NCI-H1417 (cell line): ENCODE results near the gene IL1R1.

Experiments used
- DNase-seq, 3 experiments: peaks; one replicate each; lab custom pipeline; 2025; lab: John Stamatoyannopoulos, UW

Gene IL1R1

DNA sequence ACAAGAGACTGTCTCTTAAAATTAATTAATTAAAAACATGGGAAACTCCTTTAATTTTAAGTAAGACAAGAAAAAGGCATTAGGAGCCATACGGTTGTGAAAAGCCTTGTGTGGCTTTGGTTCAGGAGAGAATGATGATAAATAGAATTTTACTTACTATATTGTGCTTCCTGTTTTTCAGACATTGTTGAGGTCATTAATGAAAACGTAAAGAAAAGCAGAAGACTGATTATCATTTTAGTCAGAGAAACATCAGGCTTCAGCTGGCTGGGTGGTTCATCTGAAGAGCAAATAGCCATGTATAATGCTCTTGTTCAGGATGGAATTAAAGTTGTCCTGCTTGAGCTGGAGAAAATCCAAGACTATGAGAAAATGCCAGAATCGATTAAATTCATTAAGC is 33.6 kb downstream of the IL1R1 start:
- DNase-seq = no peak

DNA sequence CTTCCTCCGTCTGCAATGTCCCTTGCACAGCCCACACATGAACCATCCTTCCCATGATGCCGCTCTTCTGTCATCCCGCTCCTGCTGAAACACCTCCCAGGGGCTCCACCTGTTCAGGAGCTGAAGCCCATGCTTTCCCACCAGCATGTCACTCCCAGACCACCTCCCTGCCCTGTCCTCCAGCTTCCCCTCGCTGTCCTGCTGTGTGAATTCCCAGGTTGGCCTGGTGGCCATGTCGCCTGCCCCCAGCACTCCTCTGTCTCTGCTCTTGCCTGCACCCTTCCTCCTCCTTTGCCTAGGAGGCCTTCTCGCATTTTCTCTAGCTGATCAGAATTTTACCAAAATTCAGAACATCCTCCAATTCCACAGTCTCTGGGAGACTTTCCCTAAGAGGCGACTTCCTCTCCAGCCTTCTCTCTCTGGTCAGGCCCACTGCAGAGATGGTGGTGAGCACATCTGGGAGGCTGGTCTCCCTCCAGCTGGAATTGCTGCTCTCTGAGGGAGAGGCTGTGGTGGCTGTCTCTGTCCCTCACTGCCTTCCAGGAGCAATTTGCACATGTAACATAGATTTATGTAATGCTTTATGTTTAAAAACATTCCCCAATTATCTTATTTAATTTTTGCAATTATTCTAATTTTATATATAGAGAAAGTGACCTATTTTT is 35.4 kb downstream of the IL1R1 start:
- DNase-seq = no peak

DNA sequence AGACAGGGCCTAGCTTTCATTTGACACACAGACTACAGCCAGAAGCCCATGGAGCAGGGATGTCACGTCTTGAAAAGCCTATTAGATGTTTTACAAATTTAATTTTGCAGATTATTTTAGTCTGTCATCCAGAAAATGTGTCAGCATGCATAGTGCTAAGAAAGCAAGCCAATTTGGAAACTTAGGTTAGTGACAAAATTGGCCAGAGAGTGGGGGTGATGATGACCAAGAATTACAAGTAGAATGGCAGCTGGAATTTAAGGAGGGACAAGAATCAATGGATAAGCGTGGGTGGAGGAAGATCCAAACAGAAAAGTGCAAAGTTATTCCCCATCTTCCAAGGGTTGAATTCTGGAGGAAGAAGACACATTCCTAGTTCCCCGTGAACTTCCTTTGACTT is 36.5 kb downstream of the IL1R1 start:
- no peak for DNase-seq

DNA sequence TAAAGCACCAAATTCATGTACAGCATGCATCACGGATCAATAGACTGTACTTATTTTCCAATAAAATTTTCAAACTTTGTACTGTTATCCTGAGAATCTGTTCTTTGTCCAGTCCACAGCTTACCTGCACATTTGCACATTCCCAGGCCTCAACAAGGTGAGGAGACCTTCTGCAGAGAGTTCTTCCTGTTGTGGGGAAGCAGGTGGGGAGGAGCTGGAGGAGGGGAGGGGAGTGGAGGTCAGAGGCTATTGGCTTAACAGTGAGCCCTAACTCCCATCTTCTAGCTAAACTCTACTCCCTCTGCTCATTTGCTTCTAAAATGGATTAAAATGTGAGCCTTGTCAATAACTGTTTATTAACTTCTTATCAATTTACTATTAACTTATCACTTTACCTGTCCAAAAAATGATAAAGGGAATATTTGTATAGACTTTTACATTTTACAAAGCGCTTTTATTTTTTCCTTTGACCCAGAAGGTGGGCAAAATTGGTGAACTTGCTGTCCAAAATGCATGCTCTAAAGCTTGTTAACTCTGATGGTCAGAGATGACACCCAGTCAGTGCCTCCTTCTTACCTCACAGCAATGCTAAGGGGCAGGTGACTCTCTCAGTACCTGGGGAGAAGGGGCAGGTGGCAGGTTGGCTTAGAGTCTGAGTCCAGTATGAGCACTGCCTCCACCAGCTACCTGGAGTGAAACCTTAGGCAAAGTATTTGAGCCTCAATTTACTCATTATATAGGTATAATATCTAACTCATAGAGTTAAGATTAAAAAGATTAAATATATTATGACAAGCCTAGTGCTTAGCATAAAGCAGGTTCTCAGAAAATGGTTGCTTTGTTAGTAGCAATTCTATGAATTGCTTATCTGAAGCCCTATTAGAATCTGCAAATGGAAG is 37.5 kb downstream of the IL1R1 start:
- no peak for DNase-seq

DNA sequence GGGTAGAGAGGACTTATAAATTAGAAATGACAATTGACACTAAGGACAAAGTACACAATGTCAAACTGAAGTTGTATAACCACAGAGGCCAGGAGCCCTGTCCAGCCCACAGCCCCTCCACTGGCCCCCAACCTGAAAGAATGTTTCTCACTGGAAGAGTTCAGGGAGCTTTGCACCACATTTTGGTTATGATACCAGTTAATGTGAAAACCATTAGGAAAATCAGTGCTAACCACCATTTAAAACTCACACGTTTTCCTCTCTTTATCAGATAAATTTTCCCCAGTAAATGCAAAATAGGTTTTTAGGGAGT is 38.1 kb downstream of the IL1R1 start:
- no peak for DNase-seq

DNA sequence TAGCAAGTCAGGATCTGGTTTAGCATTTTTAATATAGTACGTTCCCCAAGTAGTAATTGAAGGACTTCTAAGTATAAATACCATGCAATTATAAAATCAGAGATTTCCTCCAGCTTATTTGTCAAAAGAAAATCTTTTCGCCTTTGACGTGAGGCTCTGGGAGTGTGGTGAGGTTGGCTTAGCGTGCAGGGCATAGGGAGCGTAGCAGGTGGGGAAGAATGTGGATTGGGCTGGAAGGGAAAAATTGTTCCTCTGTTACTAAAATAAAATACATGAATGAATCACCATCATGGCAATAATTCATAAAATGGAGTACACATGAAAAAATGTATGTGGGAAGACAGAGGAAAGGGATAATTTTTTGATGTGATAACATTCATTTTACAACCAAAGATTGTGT is 38.8 kb downstream of the IL1R1 start:
- DNase-seq = no peak

DNA sequence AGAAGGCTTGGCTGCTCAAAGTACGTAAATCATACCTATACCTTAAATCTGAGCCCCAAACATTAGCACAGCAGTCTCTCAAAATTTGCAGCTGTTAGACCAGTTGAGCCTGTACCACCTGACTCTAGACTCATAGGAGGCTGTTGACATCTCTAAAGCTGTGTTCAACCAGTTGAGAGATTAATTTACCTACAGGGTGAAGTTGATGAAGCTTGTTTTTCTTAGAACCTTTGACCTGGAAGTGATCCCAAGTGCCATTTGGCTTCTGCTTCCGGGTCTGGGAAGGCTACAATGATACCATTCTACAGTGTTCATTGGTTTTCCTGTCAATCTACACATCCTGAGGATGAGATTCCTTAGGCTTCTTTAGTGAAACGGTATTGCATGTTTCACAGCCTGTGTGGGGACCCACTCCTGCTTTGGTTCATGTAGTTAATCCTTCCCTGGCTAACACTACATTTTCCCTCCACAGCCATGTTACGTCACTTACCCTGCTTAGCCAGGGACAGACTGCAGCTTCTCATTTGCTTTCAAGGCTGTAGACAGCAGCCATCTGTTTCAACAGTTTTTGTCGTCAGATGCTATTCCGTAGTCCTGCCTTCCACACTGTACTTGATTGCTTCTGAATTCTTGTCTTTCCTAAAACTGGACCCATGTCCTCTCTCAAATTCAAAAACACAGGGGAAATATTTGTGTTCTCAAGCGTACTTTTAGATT is 39.5 kb downstream of the IL1R1 start:
- DNase-seq = no peak

DNA sequence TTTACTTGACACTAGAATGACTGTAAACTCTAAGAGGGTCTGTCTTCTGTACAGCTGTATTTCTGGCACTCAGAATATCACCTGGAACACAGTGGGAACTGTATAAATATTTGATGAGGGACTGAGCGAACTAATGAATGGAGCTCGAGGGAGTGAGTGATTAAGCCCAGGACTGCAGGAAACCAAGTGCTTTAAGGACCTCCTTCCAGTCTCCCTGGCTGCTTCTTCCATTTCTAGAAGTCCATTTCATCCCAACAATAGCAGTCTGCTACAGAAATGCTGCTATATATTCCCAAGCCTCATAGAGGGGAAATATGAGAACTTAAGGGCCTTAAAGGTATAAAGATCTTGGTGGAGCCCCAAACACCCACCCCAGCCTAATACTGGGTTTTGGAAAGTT is 41.5 kb downstream of the IL1R1 start:
- no peak for DNase-seq

DNA sequence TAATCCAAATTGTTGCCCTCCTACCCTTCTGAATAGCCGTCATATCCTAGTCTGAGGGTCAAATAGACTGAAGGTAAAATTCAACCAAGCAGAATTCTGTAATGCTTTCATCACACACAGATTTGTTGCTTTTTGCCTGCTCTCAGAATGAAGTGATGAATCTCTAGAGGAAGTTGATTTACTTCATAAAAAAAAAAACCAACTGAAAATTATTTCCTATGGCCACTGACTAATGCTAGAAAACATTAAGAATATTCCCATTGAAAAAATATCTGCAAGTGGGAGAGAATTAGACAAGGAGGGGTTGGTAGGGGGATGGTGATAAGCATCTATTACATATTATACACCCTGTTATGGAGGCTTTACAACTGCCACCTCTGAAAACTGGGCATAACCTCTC is 42.0 kb downstream of the IL1R1 start:
- no peak for DNase-seq

DNA sequence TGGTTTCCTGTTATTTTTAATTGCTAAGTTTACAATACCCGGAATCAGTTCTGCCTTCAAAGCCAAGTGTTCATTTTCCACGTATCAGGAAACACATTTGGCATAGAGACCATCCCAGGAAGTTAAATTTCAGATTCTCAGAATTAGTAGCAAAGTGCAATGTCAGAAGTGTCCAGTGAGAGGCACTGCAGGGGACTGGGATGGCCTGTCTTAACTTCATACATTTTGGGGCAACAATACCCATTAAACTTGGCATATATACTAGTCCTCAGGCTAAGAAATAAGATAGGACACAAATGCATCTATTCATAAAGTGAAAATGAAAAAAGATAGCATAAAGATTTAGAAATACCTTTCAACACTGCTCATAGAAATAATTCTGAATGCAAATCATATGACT is 42.8 kb downstream of the IL1R1 start:
- DNase-seq = no peak

DNA sequence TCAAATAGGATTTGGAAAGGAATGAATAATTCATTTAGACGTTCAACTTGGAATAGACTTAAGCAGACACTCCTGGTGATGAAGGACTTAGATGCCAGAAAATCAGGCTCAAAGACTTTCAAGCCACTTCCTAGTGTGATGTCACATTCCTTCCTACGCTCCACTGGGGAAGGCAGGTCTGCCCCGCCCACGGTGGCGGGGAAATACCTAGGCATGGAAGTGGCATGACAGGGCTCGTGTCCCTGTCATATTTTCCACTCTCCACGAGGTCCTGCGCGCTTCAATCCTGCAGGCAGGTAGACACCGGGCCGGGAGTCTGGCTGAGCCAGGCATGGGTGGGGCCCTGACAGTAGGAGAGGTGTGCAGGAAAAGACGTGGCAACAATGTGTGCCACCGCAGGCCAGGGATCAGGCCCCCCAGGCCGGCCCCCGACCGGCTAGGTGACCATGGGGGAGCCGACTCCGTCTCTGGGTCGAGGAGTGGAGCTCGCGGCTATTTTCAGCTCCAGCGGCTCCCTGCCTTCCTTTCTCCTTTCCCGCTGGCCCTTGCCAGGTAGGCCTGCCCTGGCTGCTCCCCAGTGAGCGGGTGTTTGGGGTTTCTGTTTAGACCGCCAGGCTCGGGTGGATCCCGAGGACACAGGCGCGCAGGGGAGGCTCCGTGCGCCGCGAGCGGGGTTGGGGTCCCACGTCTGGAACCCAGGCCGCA is 44.4 kb downstream of the IL1R1 start, which contains the start of gene IL1RL2:
Gene IL1RL2, plus strand, starts transcription at position 233 of the 705 bp plus-strand sequence. CDS start 845 bp downstream, outside the sequence.
- no peak for DNase-seq

DNA sequence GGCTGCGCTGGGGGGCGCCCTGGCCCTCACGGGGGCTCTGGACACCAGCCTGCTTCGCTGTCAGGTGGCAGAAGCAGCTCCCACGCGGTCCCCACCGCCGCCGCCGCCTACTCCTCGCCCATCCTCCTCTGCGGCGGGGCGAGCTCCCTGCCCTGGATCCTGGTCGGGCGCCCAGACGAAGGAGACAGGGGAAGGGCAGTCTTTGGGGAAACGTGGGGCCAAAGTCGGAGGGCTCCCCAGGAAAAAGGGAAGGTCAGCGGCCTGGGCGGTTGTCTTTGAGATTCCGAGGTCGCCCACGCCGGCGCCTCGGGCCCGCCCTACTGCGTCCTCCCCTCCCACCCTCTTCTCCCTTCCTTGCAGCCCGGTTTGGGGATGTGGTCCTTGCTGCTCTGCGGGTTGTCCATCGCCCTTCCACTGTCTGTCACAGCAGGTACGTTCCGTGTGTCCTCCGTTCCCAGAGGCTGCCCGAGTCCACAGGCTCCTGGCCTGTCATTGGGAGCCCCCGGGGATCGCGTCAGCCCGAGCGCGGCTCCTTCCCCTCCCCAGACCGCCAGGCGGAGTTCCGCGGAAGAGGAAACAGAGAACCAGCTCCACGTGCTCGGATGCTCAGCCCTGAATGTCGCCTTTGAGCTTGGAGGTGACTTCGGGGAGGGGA is 45.1 kb downstream of the IL1R1 start:
- DNase-seq = no peak

DNA sequence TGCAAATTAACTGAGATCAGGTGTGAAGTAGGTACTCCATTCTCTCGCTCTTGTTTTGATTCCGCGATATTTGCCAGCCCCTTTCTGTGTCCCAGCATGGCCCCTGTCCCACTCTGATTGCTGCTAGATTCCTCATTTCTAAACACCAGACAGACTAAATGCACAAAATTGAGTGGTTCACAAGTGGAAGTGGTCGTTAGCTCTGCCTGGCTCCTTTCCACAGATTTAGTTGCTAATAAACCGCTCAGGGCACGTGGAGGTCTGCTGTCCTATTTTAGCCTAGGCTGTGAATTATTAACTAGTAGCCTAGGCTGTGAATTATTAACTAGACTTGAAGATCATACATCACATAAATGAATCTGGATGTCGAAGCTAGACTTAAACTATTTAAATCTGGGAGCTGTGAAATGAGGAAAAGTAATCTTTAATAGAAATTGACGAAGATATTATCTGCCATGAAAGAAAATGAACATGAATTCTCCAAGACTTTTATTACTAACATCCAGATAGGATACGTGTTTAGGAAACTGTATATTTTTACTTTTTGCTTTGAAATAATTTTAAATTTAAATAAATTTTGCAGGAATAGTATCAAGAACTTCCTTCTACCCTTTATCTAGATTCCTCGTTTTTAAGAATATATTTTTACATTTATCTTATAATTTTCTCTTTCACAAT is 48.0 kb downstream of the IL1R1 start:
- DNase-seq = no peak

DNA sequence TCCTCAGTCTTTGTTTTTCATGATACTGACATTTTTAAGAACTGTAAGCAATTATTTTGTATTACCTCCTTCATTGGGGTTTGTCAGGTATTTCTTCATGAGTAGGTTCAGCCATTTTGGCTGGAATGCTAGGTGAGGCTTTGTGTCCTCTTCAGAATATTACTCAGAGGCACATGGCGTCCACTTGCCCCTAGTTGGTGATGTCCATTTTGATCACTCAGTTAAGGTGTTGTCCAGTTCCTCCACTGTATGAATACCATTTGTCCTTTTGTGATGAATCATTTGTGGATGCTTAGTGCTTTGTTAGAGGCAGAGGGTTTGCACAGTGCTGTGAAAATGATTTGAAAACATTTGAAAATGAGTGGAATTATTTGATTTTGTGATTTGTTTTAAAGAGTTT is 49.0 kb downstream of the IL1R1 start:
- no peak for DNase-seq

DNA sequence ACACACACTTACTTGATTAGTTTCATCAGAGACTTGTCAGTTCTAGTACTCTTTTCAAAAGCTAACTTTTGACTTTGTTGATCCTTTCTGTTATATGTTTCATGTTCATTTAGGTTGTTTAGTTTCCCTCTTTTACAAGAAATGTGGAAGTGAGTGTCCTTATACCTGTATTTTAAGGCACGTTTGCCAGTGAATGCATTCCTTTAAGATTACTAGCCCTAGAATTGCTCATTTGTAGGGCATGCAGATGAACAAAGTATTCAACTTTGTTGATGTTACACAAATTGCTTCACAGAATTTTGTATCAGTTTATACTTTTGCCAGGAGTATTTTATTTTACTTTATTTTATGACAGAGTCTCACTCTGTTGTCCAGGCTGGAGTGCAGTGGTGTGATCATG is 50.5 kb downstream of the IL1R1 start:
- no peak for DNase-seq

DNA sequence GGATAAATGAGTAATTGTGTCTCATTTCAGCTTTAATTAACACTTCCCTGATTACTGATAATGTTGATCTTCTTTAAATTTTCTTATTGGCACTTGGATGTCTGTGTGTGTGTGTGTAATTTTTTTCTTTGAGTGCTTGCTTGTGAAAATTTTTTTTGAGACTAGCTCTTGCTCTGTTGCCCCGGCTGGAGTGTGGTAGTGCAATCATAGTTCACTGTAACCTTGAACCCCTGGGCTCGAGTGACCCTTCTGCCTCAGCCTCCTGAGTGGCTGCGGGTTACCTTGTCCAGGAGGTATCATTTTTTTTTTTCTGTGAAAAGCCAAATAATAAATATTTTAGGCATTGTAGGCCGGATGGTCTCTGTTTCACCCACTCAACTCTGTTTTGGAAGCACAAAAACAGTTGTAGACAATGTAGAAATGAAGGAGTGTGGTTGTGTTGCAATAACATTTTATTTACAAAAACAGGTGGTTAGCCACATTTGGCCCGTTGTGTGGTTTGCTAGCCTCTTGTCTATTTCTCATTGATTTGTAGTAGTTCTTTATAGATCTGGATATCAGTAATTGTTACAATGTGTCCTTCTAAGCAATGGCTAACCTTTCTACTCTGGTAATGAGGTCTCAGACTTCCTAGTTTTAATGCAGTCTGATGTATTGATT is 52.2 kb downstream of the IL1R1 start:
- DNase-seq = no peak

DNA sequence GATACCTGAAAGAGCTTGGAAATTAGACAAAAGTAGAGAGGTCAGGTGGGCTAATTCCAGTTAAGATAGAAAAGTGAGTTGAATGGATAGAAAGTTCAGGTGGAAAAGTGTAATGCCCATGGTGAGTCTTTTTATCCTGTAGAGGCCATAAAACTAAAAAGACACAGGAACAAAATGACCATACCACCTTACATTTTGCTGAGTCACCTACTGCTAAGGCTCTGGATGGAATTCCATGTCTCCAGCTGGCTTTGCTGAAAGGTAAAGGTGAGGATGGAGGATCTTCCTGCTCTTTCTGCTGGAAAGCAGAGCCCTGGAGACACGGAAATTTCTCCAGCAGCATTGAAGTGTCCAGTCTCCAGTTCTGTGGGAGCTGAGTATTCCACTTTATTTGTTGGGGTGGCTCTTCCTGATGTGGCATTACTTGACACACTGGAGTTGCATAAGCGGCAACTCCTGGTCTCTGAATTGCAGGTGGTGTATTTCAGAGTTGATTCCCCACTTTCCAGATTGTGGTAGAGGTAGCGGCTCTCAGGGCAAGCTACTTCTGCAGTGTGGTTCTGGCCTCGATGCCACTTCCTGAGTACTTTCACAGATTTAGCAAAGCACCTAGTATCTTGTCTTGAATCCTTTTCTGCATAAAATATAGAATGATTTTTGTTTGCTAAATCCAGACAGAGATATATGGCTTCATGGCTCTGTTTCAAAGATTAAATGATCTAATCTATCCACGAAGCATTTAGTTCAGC is 55.0 kb downstream of the IL1R1 start:
- DNase-seq = no peak

DNA sequence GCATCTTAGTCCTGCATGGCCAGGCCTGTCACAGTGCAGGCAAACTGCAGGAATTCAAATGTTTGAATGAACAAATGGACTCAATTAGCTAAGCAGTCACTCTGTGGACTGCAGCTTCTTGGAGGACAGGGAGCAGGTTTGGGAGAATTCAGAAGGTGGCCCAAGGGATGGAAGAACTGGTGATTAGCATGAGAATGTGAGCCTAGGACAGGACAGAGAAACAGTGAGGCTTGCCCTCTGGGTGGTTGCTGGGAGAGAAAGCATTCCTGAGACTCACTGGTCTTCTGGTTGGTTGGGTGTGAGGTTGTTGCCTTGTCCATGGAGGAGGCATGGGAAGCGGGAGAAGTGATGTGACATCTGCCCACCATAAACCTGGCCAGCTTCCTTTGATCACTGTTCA is 58.0 kb downstream of the IL1R1 start:
- no peak for DNase-seq

DNA sequence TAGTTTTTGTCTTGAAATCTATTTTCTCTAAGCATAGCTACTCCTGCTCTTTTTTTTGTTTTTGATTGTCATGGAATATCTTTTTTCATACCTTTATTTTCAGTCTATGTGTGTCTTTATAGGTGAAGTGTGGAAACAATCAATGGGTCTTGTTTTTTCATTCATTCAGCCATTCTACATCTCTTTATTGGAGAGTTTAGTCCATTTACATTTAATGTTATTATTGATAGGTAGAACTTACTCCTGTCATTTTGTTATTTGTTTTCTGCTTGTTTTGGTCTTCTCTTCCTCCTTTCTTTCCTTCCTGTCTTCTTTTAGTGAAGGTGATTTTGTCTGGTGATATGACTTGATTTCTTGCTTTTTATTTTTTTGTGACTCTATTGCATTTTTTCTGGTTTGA is 62.1 kb downstream of the IL1R1 start:
- DNase-seq = no peak
